Measurements from ENCODE around the gene DERL3.

DERL3 gene

DNA sequence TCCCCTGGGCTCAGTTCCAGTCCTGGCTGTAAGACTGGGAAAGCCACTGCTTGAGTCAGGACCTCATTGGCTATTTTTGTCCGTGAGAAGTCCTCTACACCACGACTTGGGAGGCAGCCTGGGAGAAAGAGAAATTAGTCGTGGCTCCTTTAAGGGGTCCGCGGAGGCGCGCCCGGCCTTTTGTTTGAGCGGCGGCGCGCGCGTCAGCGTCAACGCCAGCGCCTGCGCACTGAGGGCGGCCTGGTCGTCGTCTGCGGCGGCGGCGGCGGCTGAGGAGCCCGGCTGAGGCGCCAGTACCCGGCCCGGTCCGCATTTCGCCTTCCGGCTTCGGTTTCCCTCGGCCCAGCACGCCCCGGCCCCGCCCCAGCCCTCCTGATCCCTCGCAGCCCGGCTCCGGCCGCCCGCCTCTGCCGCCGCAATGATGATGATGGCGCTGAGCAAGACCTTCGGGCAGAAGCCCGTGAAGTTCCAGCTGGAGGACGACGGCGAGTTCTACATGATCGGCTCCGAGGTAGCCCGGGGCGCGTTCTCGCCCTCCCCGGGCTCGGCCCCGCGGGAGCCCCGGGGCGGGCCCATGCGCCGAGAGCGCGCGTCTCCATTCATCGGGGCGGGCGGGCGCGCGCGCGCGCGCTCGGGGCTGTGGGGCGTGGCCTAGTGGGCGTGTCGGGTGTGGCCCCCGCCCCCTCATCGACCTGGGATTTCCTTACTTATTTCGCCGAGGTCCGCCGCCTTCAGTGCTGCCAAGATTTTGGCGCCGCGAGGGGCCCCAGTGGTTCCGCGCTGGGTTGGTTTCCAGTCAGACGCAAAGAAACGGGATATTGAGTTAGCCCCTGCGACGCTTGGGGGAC lies 51.8 kb downstream of the DERL3 start, which contains the start of gene SMARCB1:
Gene SMARCB1 (plus strand): TSS at position 215 of the 848 bp plus-strand sequence. CDS start 204 bp downstream, at position 419.
- Histone ChIP-seq H3K4me2 (ENCODE audit: low read length) (peak within 1 kb of the TSS; percentile 68), H3K9me3 (ENCODE audit: control insufficient read depth, low read length) (no peaks in the 10 kb centered on the region), H3K9ac (peak within 1 kb of the TSS; percentile 98), H3K36me3 (ENCODE audit: control insufficient read depth, insufficient read depth, low read length) (no peaks in the 10 kb centered on the region), H3K27ac (peak within 1 kb of the TSS; percentile 97), H3K4me3 (ENCODE audit: low read depth, low read length) (peak within 1 kb of the TSS; percentile 85), H2AFZ (peak within 1 kb of the TSS; percentile 74), H3K79me2 (peaks cover 15% of the 10 kb centered on the region), H3K4me1 (peaks cover 3% of the 10 kb centered on the region), H3K27me3 (ENCODE audit: control insufficient read depth, insufficient read depth, low read length) (no peaks in the 10 kb centered on the region)
- TF ChIP-seq, protein P1, sequence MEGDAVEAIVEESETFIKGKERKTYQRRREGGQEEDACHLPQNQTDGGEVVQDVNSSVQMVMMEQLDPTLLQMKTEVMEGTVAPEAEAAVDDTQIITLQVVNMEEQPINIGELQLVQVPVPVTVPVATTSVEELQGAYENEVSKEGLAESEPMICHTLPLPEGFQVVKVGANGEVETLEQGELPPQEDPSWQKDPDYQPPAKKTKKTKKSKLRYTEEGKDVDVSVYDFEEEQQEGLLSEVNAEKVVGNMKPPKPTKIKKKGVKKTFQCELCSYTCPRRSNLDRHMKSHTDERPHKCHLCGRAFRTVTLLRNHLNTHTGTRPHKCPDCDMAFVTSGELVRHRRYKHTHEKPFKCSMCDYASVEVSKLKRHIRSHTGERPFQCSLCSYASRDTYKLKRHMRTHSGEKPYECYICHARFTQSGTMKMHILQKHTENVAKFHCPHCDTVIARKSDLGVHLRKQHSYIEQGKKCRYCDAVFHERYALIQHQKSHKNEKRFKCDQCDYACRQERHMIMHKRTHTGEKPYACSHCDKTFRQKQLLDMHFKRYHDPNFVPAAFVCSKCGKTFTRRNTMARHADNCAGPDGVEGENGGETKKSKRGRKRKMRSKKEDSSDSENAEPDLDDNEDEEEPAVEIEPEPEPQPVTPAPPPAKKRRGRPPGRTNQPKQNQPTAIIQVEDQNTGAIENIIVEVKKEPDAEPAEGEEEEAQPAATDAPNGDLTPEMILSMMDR (IDR thresholded peaks at IDR 0.05): no peak

DNA sequence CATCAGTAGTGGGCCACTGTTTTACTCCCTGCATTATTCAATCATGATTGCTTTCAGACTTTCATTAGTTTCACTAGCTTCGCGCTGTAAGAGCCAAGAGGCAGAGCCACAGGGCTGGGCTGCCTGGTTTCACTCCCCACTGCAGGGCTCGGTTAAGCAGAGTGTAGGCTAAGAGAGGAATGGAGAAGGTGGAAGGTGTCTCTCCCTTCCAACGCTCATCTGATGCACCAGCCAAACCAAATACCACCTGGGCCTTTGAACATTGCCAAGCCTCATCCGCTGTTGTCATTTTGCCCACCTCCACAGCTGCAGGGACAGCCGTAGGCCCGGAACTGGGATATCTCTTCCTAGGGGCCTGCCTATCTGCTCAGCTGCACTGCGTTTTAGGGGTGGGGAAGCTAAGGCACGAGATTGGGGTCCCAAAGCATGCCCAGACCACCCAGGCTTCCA lies 52.5 kb downstream of the DERL3 start:
- Histone ChIP-seq H3K4me1 (peaks cover 3% of the 10 kb centered on the region), H3K9me3 (ENCODE audit: control insufficient read depth, low read length) (no peaks in the 10 kb centered on the region), H3K9ac (no peak overlapping the region), H3K27ac (peak overlapping the region; percentile 97), H3K4me2 (ENCODE audit: low read length) (peak overlapping the region; percentile 68), H3K36me3 (ENCODE audit: control insufficient read depth, insufficient read depth, low read length) (no peaks in the 10 kb centered on the region), H3K4me3 (ENCODE audit: low read depth, low read length) (peak overlapping the region; percentile 85), H3K79me2 (peaks cover 12% of the 10 kb centered on the region), H3K27me3 (ENCODE audit: control insufficient read depth, insufficient read depth, low read length) (no peaks in the 10 kb centered on the region), H2AFZ (peak overlapping the region; percentile 74)
- TF ChIP-seq, protein P1 (IDR thresholded peaks at IDR 0.05): no peak

Measured in parathyroid adenoma (tissue), 2 donors.